Measurements from ENCODE around the gene MACF1.
"Not testable (repeated sequence)": the region's sequence is repeated elsewhere in the genome, so short reads cannot be mapped to it uniquely, and the experiment has no call there.

Gene MACF1

DNA sequence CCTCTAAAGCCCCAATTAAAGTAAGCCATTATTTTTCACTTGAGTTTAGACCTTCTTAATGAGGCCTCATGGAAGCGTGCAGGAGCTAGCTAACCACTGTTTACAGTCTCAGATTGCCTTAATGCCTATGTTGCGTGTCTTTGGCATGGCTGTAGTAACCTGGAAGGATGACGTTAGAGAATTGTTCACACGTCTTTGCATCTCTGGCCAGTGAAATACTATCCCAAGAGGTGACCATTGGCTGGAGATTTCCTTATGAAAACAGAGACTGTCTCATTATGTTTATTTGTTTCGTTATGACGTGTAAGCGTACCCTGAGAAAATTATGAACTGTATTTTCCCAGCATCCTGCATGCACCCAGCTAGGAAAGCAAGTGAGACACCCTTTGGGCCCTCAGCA lies 268.3 kb downstream of the MACF1 start:
- DNase-seq: no peak

DNA sequence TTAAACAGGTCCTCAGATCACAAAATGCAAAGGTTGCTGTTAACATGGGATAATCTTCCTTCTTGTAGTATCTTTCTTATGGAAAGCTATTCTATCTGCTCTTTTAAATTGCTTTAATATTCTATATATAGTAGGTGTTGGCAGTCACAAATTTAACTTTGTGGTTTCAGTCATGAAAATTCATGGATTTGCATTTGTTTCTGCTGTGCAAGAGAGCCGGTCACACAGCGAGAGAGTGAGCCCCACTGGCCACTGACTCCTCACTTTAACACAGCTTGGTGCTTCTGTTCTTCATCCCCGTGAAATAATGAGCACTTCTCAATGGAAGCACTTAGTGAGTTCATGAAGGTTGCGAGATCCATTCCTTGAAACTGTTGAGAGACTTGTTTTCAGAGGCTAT lies 268.8 kb downstream of the MACF1 start:
- DNase-seq: no peak

DNA sequence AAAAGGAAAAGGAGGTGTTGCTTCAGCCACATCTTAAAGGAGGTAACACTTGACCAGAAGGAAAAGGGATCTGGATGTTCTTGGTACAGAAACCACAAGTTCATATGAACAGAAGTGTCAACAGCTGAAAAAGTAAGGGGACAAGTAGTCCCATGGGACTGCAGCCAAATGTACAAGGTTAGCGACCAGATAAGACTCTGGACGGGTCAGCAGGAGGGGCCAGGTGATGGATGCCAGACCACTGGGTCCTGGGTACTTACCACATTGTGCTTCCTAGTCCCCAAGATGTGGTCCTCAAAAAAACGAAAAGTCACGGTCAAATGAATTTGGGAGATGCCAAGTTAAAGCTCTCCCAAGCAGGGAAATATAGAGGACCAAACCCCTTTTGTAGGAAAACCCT lies 270.3 kb downstream of the MACF1 start:
- DNase-seq: no peak

DNA sequence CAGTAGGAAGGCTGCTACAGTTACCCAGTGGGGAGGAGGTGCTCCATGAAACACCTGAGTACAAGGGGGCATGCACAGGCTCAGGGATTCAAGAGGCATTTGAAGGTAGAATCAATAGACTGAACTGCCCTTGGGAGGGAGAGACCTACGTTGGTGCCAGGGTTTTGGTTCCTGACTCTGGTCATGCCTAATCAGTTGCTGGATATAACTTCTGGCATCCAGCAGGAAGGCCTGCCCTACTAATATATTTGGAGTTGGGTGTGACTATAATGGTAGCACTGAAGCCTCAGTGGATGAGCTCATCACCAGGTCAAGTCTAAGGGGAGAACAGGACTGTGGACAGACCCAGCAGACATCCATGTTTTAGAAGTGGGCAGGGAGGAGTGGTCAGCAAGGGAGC lies 271.1 kb downstream of the MACF1 start:
- not testable (repeated sequence) for DNase-seq

DNA sequence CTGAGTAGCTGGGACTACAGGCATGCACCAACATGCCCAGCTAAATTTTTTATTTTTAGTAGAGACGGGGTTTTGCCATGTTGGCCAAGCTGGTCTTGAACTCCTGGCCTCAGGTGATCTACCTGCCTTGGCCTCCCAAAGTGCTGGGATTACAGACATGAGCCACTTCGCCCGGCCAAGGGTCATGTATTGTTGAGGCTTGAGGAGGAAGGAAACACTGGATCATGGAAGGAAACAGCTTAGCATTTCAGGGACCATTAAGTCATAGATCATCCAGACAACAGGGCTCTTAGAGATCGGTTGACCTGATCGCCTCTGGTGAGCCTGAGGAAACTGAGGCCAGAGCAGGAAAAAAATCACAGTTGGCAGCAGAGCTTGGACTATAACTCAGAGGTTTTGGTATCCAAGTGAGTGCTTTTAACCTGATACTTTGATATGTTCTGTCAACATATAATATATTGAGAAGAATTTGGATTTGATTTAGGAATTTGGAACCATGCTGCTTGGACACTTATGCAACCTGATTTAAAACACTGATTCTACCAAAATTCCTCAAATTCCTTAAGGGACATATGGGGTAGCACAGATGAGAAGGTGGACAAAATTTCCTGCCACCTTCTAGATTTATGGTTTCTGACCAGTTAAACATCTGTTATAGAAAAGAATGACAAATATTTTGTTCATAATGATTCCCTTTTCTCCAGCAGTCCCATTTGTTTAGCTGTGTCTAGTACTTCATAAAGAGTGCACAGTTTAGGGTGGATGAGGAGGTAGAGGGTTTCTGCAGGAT lies 273.8 kb downstream of the MACF1 start:
- DNase-seq: no peak

DNA sequence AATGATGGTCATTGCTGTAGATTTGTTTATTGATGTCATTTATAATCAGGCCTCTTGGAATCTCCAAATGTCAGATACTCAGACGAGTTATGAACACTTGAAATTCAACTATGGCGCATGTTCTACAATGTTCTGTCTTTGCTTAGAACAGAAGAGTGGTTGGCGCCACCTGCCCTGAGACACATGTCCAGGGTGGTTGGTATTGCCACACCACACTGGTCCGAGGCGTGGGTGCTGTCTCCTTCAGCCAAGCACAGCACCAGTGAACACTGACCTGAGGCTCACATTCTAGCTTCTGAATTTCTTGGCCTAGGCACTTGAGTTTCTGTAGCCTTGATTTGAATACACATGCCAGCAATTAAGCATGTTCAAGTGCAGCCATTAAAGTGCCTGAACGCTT lies 276.8 kb downstream of the MACF1 start:
- no peak for DNase-seq

DNA sequence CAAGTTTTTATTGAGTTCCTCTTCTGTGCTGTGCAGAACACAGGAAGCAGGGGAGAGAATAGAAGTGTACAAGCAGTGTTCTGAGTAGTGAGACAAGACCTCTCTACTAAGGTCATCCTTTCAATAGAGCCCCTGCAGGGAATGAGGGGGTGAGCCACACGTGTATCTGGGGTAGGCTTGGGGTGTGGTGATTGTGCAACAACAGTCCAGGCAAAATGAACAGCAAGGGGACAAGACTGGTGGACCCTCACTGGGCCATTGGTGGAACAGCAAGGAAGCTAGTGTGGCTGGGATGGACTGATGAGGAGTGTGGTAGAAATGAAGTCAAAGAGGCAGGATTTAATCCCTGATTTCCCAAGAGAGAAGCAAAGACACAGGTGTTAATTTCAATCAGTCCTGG lies 278.8 kb downstream of the MACF1 start:
- no peak for DNase-seq

DNA sequence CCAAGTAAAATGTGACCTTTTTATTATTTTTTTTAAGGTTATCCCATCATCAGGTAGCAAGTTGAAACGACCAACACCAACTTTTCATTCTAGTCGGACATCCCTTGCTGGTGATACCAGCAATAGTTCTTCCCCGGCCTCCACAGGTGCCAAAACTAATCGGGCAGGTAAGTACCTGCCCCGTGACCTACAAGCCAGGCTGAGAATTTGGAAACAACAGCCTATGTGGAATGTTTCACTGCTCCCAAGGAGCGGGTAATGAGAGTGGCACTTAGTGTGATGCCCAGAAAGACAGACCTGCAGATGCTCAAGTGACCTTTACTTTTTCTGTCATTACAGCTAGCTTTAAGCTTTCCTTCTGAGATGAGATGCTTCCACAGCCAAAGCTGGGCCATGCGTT lies 280.1 kb downstream of the MACF1 start:
- DNase-seq: no peak

DNA sequence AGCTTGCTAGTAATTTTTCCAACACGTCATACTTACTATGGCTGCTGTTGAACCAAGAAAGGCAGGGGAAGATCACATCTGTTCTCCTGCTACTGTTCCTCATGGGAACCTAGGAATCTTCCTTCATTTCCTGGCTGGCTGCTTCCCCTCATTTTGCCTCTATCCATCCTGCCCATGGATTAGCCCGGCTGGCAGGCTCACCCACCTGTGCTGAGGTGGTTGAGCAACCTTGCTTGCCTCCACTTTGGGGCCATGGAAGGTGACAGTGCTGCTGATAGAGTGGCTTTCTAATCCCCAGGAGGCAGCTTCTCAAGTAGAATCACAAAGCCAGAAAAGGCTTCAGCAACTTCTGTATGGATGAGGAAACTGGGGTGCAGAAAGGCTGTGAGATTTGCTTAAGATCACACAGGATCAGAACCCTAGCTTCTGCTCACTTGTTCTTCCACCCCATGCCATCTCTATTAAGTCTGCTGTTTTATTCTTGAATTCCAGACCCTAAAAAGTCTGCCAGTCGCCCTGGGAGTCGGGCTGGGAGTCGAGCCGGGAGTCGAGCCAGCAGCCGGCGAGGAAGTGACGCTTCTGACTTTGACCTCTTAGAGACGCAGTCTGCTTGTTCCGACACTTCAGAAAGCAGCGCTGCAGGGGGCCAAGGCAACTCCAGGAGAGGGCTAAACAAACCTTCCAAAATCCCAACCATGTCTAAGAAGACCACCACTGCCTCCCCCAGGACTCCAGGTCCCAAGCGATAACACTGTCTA lies 280.7 kb downstream of the MACF1 start:
- DNase-seq: no peak

DNA sequence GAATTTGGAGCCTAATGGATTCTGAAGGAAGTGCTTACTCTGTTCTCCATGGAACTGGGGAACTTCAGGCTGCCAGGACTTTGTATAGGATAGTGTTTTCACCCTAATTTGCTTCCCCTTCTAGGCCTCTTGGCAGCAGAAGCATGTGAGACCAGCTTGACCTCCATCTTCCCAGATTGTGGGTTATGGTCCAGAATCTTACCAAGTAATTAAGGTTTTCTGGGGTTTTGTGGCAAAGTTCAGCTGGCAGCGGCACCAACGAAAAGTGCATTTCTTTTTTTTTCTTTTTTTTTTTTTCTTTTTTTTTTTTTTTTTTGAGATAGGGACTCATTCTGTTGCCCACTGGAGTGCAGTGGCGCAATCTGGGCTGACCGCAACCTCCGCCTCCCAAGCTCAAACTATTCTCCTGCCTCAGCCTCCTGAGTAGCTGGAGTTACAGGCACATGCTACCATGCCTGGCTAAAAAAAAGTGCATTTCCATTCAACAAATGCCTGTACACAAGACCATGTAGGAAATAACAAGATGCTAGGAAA lies 283.6 kb downstream of the MACF1 start:
- DNase-seq: no peak

DNA sequence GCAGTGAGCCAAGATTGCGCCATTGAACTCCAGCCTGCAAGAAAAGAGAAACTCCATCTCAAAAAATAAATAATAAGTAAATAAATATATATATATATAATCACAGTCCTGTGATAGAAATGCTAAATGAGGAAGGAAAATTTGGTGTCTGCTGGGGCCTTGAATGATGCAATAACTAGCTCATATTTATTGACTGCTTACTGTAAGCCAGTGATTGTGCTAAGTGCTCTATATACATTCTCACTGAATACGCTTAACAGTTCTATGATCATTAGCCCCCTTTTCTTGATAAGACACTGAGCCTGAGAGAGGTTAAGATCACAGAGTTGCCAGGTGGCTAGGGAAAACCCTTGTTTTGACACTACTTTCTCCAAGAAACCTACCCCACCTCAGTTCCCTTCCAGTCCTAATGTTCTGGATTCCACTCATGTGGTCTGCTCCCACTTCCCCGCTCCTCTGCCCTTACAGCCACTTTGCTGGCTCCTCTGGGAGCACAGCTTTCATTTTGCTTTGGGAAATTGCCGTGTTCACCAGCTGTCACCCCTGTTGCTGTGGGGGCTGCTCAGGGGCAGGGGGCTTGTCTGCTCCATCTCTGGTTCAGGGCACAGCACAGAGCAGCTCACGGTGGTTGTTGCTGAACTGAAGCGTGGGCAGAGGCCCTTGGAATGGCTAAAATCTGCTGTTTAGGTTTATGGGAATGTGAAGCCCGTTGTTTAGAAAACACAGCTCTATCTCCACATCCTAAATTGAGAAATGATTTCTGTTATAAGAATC lies 284.5 kb downstream of the MACF1 start:
- no peak for DNase-seq

DNA sequence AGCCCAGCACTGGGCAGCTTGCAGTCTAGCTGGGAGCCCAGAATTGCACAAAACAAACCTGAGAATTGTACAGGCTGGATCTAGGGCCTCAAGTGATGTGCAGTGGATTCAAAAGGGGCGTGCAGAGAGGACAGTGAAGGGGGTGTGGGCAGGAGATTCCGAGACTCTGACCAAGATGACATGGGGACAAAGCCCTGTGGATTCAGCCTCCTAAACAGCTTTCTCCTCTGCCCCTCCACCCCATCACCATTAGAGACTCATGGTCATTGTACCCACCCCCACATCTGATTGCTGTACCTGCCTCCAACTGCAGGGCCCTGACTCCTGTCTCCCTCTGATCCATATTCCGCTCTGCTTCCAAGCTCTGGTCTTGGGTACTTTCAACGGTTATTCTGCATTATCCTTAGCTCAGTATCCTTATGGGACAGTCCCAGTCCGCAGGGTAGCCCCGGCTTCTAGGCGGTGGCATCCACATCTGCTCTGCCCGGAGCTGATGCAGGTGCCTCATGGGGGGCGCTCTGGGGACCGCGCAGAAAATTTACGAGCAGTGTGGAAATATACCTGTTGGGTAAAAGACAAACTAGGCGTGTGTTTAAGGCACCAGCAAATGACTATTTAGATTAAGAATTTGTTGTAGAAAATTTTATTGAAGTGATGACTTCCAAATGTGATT lies 285.2 kb downstream of the MACF1 start:
- no peak for DNase-seq

DNA sequence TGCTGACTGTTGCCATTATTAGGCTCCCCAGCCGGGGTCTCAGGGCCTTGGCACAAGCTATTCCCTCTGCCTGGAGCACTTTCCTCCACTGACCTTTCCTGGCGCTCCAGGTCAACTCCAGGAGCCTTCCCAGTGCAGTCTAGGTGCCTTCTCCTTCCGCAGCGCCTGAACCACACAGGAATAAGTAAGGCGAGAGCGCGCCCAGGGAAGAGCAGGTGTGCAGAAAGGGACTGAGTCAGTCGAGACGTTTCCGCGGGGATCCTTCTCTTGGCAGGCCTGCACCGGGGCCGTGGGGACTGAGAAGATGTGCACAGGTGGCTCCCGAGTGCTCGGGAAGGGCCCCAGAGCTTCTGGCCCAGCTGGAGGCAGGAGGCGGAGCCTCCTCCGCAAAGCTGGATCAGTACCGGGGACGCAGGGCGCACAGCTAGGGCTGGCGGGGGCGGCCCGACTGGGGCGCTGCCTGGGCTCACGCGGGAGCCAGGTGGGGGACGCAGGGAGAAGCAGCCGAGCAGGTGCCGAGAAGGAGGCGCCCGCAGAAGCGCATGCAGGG lies 286.2 kb downstream of the MACF1 start:
- peak; percentile 22 to 26 for DNase-seq

DNA sequence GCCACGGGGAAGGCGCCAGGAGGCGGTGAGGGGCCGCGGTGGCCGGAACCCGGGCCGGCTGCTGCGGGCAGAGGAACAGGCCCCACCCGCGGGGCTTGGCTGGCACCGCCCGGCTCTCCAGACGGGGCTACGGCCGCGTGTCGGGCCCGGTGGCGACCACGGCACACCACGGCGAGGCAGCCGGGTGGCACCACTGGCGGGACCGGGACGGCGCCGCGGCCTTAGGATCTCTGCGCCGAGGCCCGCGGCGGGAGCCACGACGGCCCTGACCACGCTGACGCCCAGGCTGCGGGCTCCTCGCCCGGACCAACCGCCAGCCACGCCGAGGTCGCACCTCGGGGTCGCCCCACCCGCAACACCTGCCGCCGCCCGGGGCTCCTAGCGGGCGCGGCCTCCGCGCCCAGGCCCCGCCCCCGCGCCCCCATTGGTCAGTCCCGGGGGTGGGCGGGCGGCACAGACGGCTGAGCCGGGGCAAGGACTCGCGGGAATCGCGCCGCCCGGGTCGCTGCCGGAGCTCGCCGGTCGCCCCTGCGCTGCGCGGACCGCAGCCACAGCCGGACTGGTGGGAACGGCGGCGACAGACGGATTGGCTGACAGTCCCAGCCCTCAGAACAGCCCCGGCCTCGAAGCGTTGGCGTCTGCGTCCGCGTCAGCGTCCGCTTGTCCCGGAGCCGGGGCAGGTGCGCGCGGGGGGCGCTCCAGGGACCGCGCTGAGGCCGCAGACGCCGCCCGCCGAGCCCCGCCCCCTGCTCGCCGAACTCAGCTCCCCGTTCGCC lies 286.8 kb downstream of the MACF1 start, which contains the start of gene BMP8A:
TSS of gene BMP8A (plus strand) at position 491 of the 776 bp plus-strand sequence. CDS start 356 bp downstream, outside the sequence.
- DNase-seq: peak; percentile 75 to 77

DNA sequence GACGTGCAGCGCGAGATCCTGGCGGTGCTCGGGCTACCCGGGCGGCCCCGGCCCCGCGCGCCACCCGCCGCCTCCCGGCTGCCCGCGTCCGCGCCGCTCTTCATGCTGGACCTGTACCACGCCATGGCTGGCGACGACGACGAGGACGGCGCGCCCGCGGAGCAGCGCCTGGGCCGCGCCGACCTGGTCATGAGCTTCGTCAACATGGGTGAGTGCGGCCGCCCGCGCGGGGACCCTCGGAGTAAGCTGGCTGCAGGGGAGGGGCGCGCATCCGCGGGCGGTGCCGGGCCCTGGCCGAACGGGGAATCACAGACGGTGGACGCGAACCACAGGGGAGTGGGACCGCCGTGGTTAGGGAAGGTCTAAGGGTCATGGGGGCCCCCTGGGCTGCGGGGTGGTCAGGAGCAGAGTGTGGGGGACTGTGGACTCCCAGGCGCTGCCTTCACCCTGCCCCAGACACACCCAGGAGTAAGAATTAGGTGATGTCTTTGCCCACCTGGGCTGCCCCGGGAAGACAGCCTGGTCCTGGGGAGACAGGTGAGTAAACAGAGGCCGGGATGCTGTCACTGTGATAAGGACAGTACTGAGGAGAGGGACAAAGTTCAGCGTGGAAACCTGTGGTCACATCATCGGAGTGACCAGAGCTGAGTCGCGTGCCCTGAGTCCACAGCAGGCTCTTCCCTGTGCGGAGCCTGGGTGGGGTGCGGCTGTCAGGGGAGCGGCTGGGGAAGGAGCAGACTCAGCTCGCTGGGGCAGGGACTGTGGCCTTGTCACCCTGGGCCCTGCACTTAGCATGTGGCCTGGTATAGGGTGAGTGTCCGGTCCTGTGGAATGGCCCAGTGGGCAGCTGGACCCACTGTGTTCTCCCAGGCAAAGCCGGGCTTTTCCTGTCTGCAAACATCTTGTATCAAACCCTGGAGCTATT lies 287.9 kb downstream of the MACF1 start:
- not testable (repeated sequence) for DNase-seq

DNA sequence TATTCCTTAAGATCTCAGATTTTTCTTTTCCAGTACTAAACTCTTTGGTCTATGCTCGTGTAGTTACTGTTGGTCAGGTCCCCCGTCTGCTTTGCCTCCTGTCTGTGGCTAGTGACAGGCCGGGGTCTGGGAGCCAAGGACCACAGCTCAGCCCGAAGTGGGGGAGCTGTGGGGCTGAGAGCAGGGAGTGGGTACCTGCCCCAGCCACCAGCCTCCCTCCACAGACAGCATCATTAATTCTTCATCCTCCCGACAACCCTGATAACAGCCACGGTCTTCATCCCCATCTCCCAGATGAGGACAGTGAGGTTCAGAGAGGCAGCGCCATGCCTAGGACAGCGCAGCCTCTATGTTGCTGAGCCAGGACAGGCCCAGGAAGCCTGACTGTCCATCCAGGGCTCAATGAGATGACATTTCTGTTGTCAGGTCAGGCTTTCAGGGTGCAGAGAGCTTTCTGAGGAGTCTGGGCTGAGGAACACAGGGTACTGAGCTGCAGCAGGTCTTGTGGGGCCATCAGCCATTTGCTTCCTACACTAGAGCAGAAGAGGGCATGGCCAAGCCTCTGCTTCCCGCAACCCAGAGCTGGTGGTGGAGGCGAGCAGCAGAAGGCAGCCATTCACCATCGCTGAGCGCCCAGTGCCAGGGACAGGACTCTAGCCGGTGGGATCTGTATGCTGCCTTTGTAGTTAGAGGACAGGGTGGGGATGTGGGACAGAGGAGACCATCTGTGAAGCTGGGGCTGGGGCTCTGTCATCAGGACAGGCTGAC lies 288.7 kb downstream of the MACF1 start:
- DNase-seq: not testable (repeated sequence)

DNA sequence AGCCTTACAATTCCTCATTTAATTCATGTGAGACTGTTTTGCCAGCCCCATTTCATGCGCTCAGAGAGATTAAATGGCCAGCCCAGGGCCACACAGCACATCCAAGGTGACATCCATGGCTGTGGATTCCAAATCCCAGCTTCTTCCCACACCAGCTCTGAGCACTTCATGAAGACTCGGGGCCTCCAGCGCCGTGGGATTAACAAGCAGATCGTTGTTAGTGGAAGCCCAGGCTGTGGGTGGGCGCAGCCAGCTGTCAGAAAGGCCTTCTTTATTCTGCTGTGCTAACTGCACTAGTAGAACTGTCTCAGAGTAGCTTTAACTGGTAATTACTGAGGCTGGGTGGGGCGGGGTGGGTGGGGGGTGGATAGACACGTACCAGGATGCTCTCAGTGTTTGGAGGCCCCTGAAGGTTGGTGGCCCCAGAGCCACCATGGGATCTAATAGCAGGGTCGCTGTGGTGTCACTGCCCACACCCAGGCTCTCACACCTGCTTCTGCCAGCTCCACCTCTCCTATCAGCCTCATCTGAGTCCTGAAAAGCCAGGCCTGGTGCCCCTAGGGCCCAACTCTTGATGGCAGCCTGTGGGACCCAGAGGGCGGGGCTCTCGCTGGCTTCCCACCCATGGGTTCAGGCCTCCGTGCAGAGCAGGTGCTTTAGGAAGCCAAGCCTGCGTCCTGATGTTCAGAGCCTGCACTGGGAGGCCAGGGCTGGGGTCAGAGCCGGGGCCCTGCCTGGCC lies 290.3 kb downstream of the MACF1 start:
- no peak for DNase-seq

DNA sequence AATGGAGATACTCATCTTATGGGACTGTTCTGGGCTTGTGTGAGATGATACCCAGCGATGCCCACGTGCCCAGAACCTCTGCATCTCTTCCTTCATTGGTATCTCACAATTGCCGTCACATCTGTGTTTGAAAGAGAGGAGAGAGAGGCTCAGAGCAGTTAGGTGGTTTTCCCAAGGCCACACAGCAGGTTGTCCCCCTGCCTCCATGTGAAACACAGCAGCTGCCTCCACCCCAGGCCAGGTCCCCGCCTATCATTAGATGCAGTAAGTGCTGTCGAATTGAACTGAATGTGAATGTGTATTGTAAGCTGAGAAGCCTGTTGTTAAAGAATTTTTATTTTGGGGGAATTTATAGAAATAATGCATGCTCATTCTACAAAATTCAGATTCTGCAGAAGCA lies 292.0 kb downstream of the MACF1 start:
- not testable (repeated sequence) for DNase-seq

DNA sequence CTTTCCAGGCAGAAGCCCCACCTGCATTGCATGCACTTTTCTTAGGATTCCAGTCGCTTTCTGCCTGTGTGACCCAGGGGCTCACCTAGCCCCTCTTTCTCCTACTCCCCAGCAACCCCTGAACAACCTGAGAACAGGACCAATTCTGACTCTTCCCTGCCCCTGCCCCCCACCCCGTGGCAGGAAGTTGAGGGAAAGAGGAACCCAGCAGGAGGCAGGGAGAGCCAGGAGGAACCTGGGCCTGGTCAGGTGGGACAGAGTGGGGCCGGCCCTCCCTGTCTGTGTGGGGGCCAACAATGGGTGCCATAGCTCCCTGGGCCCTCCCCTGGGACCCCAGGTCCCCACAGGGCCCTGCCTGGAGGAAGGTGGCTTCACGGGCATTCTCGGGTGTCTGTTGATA lies 293.1 kb downstream of the MACF1 start:
- no peak for DNase-seq

All from stimulated activated CD4-positive, alpha-beta T cell treated with anti-CD3 and anti-CD28 coated beads, Interleukin-2, amount 100 ng/mL, for 24 hours (primary cell).